NCI-H774 (cell line): ENCODE data around the gene SPEM3.
"Not testable (repeated sequence)": the region's sequence is repeated elsewhere in the genome, so short reads cannot be mapped to it uniquely, and the experiment has no call there.

Experiments used
- DNase-seq: peaks from one replicate; lab custom pipeline; 2025; lab: John Stamatoyannopoulos, UW

SPEM3 gene

GRCh38 chr17:7442142-7442541 is 13.5 kb downstream of the SPEM3 start:
- no peak for DNase-seq

- no peak for DNase-seq
Measured at GRCh38 chr17:7443499-7444485, 15.1 kb downstream of the SPEM3 start.

- DNase-seq, result peak; percentile 35
Measured at GRCh38 chr17:7444682-7445618, 16.3 kb downstream of the SPEM3 start, which contains the start of gene CHRNB1. TSS of gene CHRNB1 (plus strand) at chr17:7445061. CDS start at chr17:7445128, 67 bp downstream.

- peak; percentile 24 for DNase-seq
Measured at GRCh38 chr17:7445619-7445968, 16.9 kb downstream of the SPEM3 start.

- no peak for DNase-seq
Measured at GRCh38 chr17:7448461-7448860, 19.8 kb downstream of the SPEM3 start.

GRCh38 chr17:7459961-7460545 is 31.4 kb downstream of the SPEM3 start:
- DNase-seq, result no peak

- no peak for DNase-seq
Measured at GRCh38 chr17:7460850-7461660, 32.4 kb downstream of the SPEM3 start.

DNA sequence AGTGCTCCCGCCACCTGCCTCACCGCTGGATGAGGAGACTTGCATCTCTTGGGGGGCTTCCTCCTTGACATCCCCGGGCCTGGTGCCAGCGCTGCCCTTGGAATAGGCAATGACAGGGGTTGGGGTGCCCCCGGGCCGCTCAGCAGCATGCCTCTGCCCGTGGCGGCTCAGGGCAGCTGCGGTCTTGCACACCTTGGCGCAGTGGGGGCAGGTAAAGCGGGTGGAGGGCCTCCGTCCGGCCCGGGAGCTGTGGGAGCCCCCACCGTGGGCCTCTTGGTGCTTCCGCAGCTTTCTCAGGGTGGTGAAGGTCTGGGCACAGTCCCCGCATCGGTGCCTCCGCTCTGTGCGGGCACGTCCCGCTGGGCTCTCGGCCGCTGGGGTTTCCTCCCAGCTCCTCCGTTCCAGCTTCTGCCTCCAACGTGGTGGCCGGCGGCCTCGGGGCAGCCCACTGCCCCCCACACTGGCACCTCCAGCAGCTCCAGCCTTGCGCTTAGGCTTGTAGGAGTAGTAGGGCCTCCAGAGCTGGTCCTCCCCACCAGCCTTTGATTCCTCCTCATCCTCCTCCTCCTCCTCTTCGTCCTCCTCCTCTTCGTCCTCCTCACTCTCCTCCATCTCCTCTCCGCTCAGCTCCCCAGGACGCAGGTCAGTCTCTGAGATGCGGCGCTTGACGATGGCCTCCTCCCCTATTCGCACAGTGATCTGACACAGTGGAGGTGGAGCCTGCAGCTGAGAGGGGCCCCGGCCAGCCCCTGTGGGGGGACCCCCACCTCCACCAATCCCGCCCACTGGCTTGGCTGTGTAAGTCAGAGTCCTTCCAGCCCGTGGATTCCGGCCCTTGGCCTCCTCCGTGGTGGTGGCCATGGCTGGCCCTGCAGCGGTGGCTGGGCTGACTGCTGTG is 34.1 kb downstream of the SPEM3 start:
- DNase-seq, result no peak

DNA sequence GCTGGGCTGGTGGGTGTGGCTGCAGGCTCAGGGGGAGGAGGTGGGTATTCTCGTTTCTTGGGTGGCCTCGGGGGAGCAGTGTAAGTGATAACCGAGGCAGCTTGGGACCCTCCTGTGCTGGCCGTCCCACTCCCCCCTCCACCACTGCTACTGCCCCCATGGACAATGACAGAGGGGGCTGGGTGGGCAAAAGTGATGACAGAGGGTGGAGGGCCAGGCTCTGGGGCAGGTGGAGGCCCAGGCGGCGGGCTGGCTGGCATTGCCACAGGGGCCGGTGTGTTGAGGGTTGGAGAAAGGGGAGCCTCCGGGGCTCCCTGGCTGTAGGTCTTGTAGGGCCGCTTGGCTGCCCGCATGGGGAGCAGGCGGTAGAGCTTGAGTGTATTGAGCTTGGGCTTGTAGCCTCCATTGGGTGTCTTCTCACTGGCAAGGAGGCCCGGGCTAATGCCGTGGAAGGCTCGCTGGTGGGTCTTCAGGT is 34.8 kb downstream of the SPEM3 start:
- no peak for DNase-seq

DNA sequence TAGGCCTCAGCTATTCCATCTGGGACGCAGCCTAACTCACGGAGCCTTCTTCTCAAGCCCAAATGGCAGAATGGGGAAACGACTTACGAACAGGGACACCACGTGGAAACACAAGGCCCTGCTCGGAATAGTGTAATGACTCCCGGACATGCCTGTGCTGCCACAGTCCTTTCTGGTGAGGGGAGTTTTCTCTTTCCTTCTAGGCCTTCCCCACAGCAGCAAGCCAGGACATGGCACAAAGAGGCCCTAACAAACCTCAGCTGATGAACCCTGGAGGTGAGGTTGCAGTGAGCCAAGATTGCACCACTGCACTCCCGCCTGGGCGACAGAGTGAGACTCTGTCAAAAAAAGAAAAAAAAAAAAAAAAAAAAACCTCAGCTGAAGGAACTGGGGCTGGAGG is 35.4 kb downstream of the SPEM3 start:
- no peak for DNase-seq

DNA sequence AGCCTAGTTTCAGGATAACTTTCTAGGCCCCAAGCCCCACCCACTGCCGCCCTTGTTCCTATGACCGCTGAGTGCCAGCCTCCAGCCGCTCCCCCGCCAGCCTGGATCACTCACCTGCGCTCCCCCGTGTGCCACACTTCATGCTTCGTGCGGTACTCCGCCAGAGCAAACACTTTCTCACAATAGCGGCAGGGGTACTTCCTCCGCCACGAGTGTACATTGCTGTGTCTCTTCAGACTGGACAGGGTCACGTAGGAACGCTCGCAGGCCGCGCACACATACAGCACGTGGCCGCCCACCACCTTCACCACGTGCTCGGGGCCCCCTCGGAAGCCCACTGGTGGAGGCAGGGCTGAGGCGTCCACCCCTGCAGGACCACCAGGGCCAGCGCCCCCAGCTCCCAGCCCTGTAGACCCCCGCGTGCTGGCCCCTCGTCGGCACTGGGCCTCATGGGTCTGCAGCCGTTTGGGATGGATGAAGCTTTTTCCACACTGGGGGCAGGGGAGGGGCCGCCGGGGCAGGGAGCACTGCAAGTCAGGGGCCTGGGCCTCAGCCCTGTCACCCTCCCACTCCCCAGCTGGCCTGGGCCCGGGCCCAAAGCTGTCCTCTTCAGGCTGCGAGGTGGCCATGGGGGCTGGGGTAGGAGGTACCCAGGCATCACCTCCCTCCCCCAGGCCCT is 37.1 kb downstream of the SPEM3 start:
- no peak for DNase-seq

DNA sequence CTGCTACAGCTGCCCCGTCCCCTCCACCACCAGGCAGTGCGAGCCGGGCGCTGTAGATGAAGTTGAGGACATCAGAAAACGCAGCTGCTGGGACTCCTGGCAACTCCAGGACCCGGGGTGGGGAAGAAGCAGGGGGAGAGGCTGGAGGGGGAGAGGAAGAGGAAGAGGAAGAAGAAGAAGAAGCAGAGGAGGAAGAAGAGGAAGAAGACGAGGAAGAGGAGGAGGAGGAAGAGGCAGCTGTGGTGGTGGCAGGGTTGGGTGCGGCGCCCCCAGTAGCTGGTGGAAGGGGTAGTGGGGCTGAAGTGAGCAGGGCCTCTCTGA is 37.6 kb downstream of the SPEM3 start:
- DNase-seq, result no peak

DNA sequence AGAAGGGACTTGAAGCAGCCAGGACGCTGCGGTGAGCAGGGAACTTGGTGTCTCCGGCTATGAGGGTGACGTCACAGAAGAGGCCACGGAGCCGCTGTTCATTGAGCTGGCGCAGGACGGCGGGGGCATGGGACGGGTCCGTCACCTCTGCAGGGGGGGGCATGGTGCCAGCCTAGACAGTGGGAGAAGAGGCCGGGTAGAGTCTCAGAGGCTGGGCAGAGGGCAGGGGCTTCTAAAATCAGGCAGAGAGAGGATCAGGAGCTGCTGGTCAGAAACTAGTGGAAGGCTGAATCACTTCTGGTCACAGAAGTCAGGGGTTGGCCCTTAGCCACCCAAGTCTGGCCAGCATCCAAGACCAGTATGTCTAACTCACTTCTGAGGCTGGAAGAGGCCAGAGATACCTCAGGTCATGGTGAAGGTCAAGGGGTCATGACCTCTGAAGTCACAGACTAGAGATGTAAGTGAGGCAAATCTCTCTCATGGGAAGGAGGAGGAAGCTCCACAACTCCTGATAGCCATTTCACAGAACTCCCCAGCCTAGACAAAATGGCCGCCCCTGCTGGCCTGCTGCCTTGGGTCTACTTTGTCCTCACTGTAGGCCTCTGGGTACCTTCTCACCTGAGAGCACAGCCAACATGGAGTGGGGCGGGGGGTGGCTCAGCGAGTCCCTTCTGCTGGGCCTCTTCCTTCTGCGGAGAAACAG is 38.1 kb downstream of the SPEM3 start:
- no peak for DNase-seq

GRCh38 chr17:7467498-7467897 is 38.8 kb downstream of the SPEM3 start:
- DNase-seq, result no peak

DNA sequence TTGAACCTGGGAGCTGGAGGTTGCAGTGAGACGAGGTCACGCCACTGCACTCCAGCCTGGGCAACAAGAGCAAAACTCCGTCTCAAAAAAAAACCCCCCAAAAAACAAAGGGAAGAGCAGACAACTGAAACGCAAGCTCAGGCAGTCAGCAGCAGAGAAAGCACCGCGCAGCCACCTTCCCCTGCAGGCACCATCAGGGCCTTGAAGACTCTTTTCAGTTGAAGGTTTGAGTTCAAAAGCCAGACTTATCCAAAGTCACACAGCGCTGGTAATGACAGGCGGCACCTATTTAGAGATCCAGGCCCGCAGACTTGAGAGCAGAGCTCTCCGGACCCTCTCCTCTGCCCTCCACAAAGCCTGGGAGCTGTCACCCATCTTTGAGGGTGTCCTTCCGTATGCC is 39.6 kb downstream of the SPEM3 start:
- no peak for DNase-seq

DNA sequence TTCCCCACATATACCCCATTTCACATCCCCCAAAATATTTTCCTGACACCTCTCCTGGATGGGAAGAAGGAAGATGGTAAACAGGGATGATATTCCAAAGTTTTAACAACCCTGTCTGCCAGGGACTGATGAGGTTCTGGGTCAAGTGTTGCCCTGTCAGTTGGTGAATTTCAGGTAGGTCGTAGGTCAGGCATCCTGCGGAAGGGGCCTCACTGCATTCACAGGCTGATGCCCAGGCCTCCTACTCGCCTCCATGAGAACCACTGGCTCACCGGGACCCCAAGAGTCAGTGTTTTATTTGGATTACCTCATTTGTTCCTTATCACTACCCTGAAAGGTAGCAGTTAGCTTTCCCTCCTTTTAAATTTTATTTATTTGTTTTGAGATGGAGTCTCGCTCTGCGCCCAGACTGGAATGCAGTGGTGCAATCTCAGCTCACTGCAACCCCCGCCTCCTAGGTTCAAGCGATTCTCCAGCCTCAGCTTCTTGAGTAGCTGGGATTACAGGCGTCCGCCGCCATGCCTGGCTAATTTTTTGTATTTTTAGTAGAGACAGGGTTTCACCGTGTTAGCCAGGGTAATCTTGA is 40.2 kb downstream of the SPEM3 start:
- no peak for DNase-seq

DNA sequence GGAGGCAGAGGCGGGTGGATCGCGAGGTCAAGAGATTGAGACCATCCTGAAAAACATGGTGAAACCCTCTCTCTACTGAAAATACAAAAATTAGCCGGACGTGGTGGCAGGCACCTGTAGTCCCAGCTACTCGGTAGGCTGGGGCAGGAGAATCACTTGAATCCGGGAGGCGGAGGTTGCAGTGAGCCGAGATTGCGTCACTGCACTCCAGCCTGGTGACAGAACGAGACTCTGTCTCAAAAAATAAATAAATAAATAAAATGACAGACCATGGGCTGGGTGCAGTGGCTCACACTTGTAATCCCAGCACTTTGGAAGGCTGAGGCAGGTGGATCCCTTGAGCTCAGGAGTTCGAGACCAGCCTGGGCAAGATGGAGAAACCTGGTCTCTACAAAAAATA is 41.2 kb downstream of the SPEM3 start:
- DNase-seq, result not testable (repeated sequence)

DNA sequence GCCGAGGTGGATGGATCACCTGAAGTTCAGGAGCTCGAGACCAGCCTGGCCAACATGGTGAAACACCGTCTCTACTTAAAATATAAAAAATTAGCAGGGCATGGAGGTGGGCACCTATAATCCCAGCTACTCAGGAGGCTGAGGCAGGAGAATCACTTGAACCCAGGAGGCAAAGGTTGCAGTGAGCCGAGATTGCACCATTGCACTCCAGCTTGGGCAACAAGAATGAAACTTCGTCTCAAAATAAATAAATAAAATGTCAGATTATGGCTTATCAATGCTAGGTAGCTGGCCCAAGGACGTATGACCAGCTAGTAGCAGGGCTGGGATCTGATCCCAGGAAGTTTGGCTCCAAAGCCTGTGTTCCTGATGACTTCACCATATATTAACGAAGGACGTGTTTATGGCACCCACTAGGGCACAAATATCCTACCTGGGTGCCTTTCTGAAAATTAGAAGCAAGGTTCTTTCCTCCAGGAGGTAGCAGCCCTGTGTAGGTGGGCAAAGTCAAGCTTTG is 41.9 kb downstream of the SPEM3 start:
- DNase-seq, result not testable (repeated sequence)

GRCh38 chr17:7471729-7472128 is 43.1 kb downstream of the SPEM3 start:
- DNase-seq, result no peak
